Suppressor macrophage treated with lipopolysaccharide for 1 hour (primary cell): ENCODE results near the gene CFAP126.
"Not testable (repeated sequence)": the region's sequence is repeated elsewhere in the genome, so short reads cannot be mapped to it uniquely, and the experiment has no call there.

Experiments
- DNase-seq, 3 donors: peaks; one replicate each; pipeline ENCODE4 v3.0.0-alpha.2; 2020 to 2022

CFAP126 gene

DNA sequence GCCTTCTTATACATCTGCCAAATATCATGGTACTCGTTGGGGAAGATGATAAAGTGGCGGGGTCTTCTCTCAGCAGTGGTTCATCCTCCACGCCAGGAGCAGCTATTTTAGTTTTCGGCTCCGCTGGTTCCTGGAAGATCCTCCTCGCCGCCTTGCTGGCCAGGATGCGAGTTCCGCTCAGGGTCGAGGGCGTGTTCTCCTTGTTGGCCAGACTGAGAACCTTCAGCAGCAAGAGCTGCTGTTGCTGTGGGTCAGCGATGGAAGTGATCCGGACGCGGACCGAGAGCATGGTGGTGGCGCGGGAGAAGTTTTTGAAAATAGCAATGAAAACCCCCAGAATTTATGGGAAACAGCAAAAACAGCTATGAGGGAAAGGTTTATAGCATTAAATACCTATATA, 11.4 kb upstream of the CFAP126 start:
- peak in 1 of 3 donors; percentile 71 for DNase-seq

DNA sequence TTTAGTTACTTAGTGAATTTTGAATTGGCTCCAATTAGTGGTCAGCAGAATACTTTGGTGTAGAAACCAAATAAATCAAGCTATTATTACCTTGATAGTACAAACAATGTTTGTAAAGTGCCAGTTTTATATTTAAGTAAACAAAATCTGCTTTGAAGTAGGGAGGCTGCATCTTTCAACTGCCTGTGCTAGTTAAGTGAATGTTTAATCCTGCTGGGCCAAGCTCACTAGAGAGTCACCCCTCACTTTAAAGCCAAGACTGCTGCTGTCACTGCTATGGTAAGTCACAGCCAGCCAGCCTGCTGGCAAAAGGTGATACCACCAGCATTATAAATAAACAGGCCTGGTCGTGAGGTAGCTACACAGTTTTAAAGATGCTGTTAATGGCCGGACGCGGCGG, 10.3 kb upstream of the CFAP126 start:
- DNase-seq, result no peak

DNA sequence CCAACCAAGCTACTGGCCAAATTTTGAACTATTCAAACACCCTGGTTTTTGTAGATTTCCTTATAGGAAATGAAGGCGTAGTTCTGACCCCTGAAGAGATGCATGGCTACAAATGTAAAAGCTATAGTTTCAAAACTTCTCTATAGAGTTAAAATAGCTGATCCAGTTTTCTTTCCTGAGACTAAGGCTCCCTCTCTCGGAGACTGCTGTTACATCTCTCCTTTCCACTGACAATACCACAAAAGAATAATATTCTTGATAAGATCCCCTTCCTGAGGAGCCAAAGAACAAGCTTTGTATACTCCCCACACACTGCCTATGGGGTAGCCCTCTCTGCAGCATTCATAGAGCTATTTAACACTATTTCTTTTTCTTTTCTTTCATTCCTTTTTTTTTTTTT, 6.7 kb upstream of the CFAP126 start:
- DNase-seq, result peak; percentile 20 to 50 (median 44)

DNA sequence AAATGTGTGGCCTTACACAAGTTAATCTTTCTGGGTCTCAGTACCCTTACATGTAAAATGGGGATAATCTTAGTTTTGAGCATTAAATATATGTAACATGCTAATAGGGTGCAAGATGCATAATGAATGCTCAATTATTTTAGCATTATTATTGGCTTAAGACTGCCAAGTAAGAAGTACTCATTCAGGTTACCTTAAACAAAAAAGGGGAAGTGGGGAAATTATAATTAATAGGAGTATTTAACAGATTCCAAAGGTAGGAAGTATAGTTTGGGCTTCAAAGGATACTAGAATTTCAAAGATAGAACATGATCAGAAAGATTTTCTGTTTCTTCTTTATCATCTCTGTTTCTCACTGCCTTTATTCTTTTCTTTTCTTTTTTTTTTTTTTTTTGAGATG, 5.8 kb upstream of the CFAP126 start:
- DNase-seq, result no peak

DNA sequence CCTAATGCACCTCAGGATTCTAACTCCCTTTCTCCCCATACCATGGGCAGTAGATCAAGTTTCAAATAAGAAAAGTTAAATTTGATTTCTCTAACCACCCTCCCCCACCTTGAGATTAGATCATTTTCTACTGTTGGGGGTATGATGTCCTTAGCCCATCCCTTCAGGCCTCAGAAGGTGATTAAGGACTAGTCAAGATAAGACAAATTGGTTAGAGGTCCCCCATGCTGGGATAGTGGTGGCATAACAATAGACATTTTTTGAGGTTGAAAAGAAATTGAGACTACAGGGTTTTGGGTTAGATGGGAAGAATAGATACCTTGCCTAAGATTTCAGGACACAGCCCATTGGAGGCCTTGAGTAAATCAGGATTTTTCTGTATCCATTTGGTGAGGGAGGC, 2.5 kb downstream of the CFAP126 start:
- no peak for DNase-seq

DNA sequence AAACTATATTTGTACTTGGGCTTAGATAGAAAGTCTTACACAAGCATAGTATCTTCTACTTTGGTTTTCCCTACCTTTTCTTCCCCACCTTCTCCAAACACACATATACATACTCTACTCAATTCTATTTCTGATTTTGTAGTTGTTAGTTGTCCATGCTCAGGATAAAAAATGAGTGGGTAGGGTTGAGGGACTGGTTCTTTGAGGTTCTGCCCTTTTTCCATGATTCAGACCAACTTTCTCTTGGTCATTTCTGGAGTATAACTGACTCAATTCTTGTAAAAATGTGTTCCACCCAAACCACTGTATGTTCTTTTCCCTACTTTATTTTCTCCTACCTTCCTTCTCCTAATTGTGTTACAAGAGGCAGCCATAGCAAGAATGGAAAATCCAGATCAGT, 3.3 kb downstream of the CFAP126 start:
- peak in 1 of 3 donors; percentile 44 for DNase-seq

DNA sequence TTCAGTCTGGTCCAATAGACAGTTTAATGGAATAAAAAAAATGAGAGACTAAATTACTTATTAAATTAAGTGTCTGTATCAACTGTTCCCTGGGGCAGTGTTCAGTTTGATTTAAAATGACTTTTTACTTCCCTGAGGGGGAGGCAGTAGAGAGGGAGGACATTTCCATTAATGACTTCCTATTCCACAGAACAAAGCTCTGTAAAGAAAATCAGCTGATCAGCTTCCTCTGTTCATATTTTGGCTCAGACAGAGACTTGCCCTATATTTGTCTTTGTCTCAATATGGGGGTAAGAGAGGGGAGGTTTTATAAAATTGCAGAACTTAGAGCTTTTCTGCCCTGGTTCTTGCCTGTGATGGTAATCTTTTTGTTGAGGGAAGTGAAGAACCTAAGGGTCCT, 8.4 kb downstream of the CFAP126 start:
- DNase-seq, result peak; percentile 56 to 85 (median 71)

DNA sequence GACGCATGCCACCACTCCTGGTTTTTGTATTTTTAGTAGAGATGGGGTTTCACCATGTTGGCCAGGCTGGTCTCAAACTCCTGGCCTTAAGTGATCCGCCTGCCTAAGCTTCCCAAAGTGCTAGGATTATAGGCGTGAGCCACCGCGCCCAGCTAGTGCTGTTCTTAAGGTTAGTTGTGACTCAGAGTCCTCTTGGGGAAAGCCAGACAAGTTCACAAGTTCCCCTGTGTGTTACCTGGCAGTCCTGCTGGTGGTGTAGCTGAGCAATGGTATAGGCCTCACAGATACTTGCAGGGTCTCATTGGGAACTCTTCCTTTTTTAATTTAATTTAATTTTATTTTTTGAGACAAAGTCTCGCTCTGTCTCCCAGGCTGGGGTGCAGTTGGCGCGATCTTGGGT, 10.6 kb downstream of the CFAP126 start:
- DNase-seq, result no peak

DNA sequence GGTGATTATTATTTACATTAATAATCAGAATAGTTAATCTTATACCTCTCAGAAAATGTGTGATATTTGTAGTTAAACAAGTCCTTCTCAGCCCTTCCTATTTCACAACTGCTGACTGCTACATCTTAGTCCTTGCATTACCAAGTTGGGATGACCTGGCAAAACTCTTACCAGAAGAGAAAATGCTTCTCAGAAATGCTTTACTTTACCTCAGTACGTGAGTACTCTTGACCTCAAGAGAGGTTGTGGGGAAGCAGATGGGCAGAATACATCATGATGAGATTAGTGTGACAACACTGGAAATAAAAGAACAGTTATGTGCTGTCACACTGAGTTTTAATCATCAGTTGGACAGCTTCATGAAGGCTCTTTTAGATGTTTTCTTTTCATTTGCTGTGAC, 16.2 kb downstream of the CFAP126 start:
- peak; percentile 24 to 77 (median 48) for DNase-seq

DNA sequence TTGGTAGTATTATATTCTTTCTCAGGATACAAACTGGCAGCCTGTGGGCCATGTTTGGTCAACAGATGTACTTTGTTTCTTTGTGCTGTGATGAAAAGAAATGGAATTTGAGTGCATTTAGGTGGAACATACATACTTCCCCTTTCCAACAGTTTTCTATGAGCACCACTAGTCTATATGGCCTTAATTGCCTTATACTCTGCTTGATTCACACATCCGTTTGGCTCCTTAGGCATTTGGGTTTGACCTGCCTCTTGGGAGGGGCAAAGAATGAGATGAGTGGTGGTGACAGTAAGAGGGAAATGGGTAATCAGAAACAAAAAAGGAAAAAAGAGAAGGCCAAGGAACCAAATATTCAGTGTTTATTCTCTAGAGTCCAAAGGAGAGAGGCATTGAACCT, 17.0 kb downstream of the CFAP126 start:
- peak in 2 of 3 donors; percentile 33 to 44 for DNase-seq

DNA sequence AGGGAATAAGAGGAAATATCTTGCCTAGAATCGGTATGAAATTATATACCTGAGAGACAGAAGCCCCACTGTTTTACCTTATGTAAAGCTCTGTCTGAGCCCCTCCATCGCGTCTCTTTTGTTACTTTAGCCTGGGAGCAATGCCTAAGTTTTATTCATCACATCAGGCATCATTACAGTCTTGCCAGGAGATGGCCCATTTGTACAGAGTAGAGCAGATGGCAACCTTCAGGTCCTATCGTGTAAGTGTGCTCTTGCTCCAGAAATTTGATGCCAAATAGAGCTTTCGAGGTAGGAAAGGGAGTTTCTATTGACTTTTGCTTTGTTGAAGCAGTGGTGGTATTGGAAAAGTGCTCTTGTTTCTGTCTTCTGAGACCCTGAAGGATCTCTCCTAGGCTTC, 24.9 kb downstream of the CFAP126 start:
- DNase-seq, result no peak

DNA sequence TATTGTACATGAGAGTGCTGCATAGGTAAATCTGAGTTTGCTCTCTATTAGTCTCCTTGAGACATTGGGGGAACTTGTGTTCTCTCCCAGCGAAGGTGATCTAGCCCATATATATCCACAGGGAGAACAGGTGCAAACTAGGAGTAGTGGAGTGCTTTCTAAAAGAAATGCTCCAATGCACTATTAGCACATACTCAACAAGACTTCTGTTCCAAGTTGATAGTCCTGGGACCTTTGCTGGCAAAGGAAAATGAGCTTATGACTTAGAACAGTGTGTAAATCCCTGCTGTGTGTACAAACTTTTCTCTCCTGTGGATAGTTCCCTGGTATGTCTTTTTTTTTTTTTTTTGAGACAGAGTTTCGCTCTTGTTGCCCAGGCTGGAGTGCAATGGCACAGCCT, 25.5 kb downstream of the CFAP126 start:
- DNase-seq, result no peak

DNA sequence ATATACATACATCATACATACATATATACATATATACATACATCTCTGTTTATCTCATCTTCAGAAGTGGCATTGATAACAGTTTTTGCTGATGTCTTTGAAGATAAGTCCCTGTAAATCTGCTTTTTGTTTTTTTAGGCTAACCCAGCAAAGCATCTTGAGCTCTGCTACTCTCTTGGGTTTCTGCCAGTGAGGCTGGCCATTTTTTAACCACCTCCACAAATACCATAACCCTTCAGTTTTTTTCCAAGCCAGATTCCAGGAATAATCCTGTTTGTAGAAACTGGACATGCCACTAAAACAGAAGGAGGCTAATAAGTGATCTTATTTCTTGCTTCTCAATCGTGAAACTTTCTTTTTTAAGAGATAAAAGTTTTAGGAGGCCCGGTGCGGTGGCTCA, 31.9 kb downstream of the CFAP126 start:
- DNase-seq, result no peak

DNA sequence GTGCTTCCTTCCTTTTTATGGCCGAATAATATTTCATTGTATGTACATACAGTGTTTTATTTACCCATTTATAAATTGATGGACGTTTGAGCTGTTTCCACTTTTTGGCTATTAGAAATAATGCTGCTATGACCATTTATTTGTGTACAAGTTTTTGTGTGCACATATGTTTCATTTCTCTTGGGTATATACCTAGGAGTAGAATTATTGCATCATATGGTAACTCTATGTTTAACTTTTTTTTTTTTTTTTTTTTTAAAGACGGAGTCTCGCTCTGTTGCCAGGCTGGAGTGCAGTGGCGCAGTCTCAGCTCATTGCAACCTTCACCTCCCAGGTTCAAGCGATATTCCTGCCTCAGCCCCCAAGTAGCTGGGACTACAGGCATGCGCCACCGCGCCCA, 34.5 kb downstream of the CFAP126 start:
- DNase-seq, result no peak

DNA sequence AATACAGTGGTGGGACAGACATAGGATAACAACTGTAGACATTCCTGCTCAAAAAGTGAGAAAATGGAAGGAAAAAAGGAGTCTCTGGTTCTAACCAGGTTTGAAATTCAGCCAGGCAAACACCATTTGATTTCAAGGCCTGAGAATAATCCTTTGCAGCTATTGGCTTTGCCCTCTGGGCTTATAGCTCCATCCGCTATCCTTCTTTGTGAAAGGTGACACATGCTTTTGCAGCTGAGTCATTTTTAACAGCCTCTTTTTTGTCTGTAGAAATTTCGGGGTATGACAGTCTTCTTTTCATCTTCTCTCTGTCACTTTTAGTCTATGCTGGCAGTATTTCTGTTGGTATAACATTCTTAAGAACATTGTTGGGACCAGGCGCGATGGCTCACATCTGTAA, 37.3 kb downstream of the CFAP126 start:
- DNase-seq, result no peak

DNA sequence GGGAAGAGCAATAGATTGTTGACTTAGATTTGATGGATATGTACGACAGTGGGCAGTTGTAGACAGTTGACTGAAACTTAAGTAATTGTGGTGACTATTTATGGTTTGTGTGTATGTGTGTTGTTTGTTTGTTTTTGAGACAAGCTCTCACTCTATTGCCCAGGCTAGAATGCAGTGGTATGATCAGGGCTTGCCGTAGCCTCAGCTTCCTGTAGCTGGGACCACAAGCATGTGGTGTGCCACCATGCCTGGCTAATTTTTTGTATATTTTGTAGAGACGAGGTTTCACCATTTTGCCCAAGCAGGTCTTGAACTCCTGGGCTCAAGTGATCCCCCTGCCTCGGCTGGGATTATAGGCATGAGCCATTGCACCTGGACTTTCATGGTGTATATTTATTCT, 43.7 kb downstream of the CFAP126 start:
- no peak for DNase-seq

DNA sequence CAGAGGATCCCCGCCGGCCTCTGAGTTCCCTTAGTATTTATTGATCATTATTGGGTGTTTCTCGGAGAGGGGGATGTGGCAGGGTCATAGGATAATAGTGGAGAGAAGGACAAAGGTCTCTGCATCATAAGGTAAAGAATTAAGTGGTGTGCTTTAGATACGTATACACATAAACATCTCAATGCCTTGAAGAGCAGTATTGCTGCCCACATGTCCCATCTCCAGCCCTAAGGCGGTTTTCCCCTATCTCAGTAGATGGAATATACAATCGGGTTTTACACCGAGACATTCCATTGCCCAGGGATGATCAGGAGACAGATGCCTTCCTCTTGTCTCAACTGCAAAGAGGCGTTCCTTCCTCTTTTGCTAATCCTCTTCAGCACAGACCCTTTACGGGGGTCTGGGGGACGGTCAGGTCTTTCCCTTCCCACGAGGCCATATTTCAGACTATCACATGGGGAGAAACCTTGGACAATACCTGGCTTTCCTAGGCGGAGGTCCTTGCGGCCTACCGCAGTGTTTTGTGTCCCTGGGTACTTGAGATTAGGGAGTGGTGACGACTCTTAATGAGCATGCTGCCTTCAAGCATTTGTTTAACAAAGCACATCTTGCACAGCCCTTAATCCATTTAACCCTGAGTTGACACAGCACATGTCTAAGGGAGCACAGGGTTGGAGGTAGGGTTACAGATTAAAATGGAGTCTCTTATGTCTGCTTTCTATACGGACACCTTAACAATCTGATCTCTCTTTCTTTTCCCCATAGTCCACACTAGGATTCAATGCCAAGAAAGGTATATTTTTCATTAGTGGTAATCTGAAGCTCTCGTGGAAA, 51.6 kb downstream of the CFAP126 start:
- not testable (repeated sequence) for DNase-seq
